Esophagus muscularis mucosa (tissue), 4 donors: ENCODE results near the gene IFT122.

ENCODE experiments used
- EP300 ChIP-seq: sonication (generic); formaldehyde crosslinking; IDR thresholded peaks from one replicate; pipeline ENCODE4 v1.6.1; 2017; ENCODE audit warnings: antibody characterized with exemption
- POLR2A ChIP-seq: fragments of 450-650 bp; IDR thresholded peaks from one replicate; pipeline ENCODE4 v1.6.1; 2017; ENCODE audit warnings: antibody characterized with exemption, moderate library complexity, mild to moderate bottlenecking, low read depth
- POLR2AphosphoS5 ChIP-seq, 2 donors: sonication (generic); formaldehyde crosslinking; IDR thresholded peaks; one replicate each; pipeline ENCODE4 v1.6.1; 2017; ENCODE audit warnings: antibody characterized with exemption in 2 of 2
- TF ChIP-seq, protein P1 (sequence below), 3 experiments: fragments of 200-600 bp in 2 of 3; fragments of 450-650 bp in 1 of 3; sonication (generic) in 2 of 3; IDR thresholded peaks; one replicate each; pipeline ENCODE4 v1.5.1; 2017 to 2019; ENCODE audit warnings: antibody characterized with exemption in 3 of 3, mild to moderate bottlenecking in 2 of 3, moderate library complexity in 1 of 3

DNA sequence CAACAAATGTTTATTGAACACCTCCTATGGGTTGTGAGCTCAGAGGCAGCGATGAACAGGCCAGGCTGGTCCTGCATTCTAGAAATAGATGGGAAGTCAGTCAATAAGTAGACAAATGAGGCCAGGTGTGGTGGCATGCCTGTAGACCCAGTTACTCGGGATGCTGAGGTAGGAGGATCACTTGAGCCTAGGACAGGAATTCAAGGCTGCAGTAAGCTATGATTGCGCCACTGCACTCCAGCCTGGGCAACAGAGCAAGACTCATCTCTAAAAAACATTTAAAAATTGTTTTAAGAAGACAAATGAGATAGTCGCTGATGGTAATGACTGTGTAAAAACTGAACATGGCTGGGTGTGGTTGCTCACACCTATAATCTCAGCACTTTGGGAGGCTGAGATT lies 84.1 kb downstream of the IFT122 start:
- TF ChIP-seq EP300 (no peak), POLR2AphosphoS5 (IDR thresholded peaks at IDR 0.05) (no peak), POLR2A (no peak)
- TF ChIP-seq, protein P1, sequence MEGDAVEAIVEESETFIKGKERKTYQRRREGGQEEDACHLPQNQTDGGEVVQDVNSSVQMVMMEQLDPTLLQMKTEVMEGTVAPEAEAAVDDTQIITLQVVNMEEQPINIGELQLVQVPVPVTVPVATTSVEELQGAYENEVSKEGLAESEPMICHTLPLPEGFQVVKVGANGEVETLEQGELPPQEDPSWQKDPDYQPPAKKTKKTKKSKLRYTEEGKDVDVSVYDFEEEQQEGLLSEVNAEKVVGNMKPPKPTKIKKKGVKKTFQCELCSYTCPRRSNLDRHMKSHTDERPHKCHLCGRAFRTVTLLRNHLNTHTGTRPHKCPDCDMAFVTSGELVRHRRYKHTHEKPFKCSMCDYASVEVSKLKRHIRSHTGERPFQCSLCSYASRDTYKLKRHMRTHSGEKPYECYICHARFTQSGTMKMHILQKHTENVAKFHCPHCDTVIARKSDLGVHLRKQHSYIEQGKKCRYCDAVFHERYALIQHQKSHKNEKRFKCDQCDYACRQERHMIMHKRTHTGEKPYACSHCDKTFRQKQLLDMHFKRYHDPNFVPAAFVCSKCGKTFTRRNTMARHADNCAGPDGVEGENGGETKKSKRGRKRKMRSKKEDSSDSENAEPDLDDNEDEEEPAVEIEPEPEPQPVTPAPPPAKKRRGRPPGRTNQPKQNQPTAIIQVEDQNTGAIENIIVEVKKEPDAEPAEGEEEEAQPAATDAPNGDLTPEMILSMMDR (IDR thresholded peaks at IDR 0.05) = no peak
